IMR-90 (cell line): ENCODE results near the gene UCP2. TPM values are rescaled to one million over a fixed set of nuclear protein-coding genes. Genes with fewer than 3 reads are reported as not detected.

Source experiments
- ATAC-seq: fragments of 200-7000 bp; cut with Tn5 transposase; 2 replicates; pipeline ENCODE4 v1.9.1; 2020; ENCODE audit warnings: low read depth, mild to moderate bottlenecking, moderate library complexity
- BruUV-seq: library from RNA; stranded (reverse); fragments of 400-500 nt; replicated peaks from 2 replicates; lab custom pipeline; 2021; lab: Mats Ljungman, UMichigan
- CTCF ChIA-PET: fragments of 300-600 bp; formaldehyde crosslinking; extraction: SDS; loops from one replicate; lab custom pipeline; 2021; ENCODE audit warnings: antibody characterized with exemption; lab: Yijun Ruan, JAX
- POLR2A ChIA-PET: fragments of 300-600 bp; sonication (Branson Sonifier 250); formaldehyde crosslinking; loops from one replicate; lab custom pipeline; 2022; ENCODE audit warnings: antibody characterized with exemption; ENCODE audit not compliant: unreplicated experiment; lab: Charles Lee
- DNase-seq: peaks from one replicate; pipeline ENCODE4 v3.0.0; 2013
- H2AFZ ChIP-seq: replicated peaks from 2 replicates; pipeline ENCODE3; 2013; ENCODE audit warnings: low read length, mild to moderate bottlenecking; ENCODE audit not compliant: poor library complexity
- H2AK5ac ChIP-seq: 2 replicates; pipeline ENCODE4 v1.6.1; 2013; ENCODE audit warnings: low read depth, low read length, inconsistent platforms
- H2AK9ac ChIP-seq: replicated peaks from 2 replicates; pipeline ENCODE3; 2013; ENCODE audit warnings: mild to moderate bottlenecking, low read depth, low read length, moderate library complexity; ENCODE audit not compliant: poor library complexity
- H2BK120ac ChIP-seq: 2 replicates; pipeline ENCODE4 v1.6.1; 2013; ENCODE audit warnings: low read depth, low read length, inconsistent platforms
- H2BK15ac ChIP-seq: 3 replicates; pipeline ENCODE4 v1.6.1; 2013; ENCODE audit warnings: low read depth, low read length, inconsistent platforms
- H2BK20ac ChIP-seq: 2 replicates; pipeline ENCODE4 v1.6.1; 2013; ENCODE audit warnings: low read depth, mild to moderate bottlenecking, inconsistent platforms, low read length, moderate library complexity
- H2BK5ac ChIP-seq: 2 replicates; pipeline ENCODE4 v1.6.1; 2013; ENCODE audit warnings: mild to moderate bottlenecking, low read depth, low read length, inconsistent platforms; ENCODE audit not compliant: poor library complexity, severe bottlenecking
- H3K14ac ChIP-seq: replicated peaks from 2 replicates; pipeline ENCODE4 v1.6.1; 2013; ENCODE audit warnings: low read depth, low read length, inconsistent platforms
- H3K18ac ChIP-seq: 2 replicates; pipeline ENCODE4 v1.6.1; 2013; ENCODE audit warnings: low read depth, low read length, control low read depth
- H3K23ac ChIP-seq: 2 replicates; pipeline ENCODE4 v1.6.1; 2013; ENCODE audit warnings: low read depth, low read length, inconsistent platforms
- H3K27ac ChIP-seq: 2 replicates; pipeline ENCODE4 v1.5.1; 2013; ENCODE audit warnings: mild to moderate bottlenecking, control low read depth, low read length; ENCODE audit not compliant: insufficient read depth
- H3K27me3 ChIP-seq: 2 replicates; pipeline ENCODE4 v1.6.1; 2013; ENCODE audit warnings: low read length; ENCODE audit not compliant: control insufficient read depth, insufficient read depth
- H3K36me3 ChIP-seq: 2 replicates; pipeline ENCODE4 v1.6.1; 2013; ENCODE audit warnings: low read length, mixed read lengths; ENCODE audit not compliant: control insufficient read depth, insufficient read depth
- H3K4ac ChIP-seq: 2 replicates; pipeline ENCODE4 v1.6.1; 2013; ENCODE audit warnings: low read depth, low read length, inconsistent platforms
- H3K4me1 ChIP-seq: 2 replicates; pipeline ENCODE4 v1.6.1; 2013; ENCODE audit warnings: low read length, mixed read lengths; ENCODE audit not compliant: control insufficient read depth, insufficient read depth
- H3K4me2 ChIP-seq: 2 replicates; pipeline ENCODE4 v1.6.1; 2013; ENCODE audit warnings: low read depth, mild to moderate bottlenecking, control low read depth, low read length, moderate library complexity
- H3K4me3 ChIP-seq: 2 replicates; pipeline ENCODE4 v1.5.1; 2013; ENCODE audit warnings: low read depth, mild to moderate bottlenecking, control low read depth, low read length, moderate library complexity; ENCODE audit not compliant: insufficient read depth
- H3K56ac ChIP-seq: 2 replicates; pipeline ENCODE4 v1.6.1; 2013; ENCODE audit warnings: low read length, inconsistent platforms; ENCODE audit not compliant: insufficient read depth; ENCODE audit errors: extremely low read depth
- H3K79me1 ChIP-seq, 2 experiments: 2 replicates each; pipeline ENCODE4 v1.6.1; 2013; ENCODE audit warnings: low read length in 2 of 2, inconsistent platforms in 1 of 2, low read depth in 1 of 2
- H3K9ac ChIP-seq: 2 replicates; pipeline ENCODE4 v1.6.1; 2013; ENCODE audit warnings: low read depth, low read length, control low read depth
- H3K9me1 ChIP-seq: 2 replicates; pipeline ENCODE4 v1.6.1; 2013; ENCODE audit warnings: low read length, inconsistent platforms; ENCODE audit not compliant: insufficient read depth
- H3K9me3 ChIP-seq: 2 replicates; pipeline ENCODE4 v1.6.1; 2013; ENCODE audit warnings: low read length; ENCODE audit not compliant: control insufficient read depth, insufficient read depth
- H4K20me1 ChIP-seq: 2 replicates; pipeline ENCODE4 v1.6.1; 2013; ENCODE audit warnings: low read length, inconsistent platforms; ENCODE audit not compliant: insufficient read depth
- H4K5ac ChIP-seq: 2 replicates; pipeline ENCODE4 v1.6.1; 2013; ENCODE audit warnings: mild to moderate bottlenecking, low read depth, low read length, control low read depth
- H4K8ac ChIP-seq, 2 experiments: 2 replicates each; pipeline ENCODE4 v1.6.1; 2013; ENCODE audit warnings: low read depth in 2 of 2, low read length in 2 of 2, control low read depth in 1 of 2, inconsistent platforms in 1 of 2
- H4K91ac ChIP-seq: 2 replicates; pipeline ENCODE4 v1.6.1; 2013; ENCODE audit warnings: low read depth, low read length, inconsistent platforms; ENCODE audit not compliant: insufficient read depth
- BHLHE40 ChIP-seq: fragments of 150-350 bp; IDR thresholded peaks from 2 replicates; pipeline ENCODE4 v1.6.1; 2016; ENCODE audit warnings: mild to moderate bottlenecking, low read depth, low read length
- CEBPB ChIP-seq: IDR thresholded peaks from 2 replicates; pipeline ENCODE4 v1.6.1; 2012; ENCODE audit warnings: low read depth, low read length, improper control_type of control experiment
- CHD1 ChIP-seq: IDR thresholded peaks from 2 replicates; pipeline ENCODE4 v1.6.1; 2012; ENCODE audit warnings: low read depth, low read length, improper control_type of control experiment
- MAZ ChIP-seq: IDR thresholded peaks from 2 replicates; pipeline ENCODE4 v1.6.1; 2012; ENCODE audit warnings: low read depth, mild to moderate bottlenecking, low read length, improper control_type of control experiment, moderate library complexity, borderline replicate concordance
- RAD21 ChIP-seq: IDR thresholded peaks from 2 replicates; pipeline ENCODE4 v1.6.1; 2012; ENCODE audit warnings: low read length, improper control_type of control experiment
- RFX5 ChIP-seq: IDR thresholded peaks from 2 replicates; pipeline ENCODE4 v1.8.0; 2012; ENCODE audit warnings: low read depth, mild to moderate bottlenecking, low read length, moderate library complexity
- WGBS, 2 experiments: methylation state at CpG; one replicate each; pipeline versions ENCODE4 v1.1.5 to v1.1.7; 2013; ENCODE audit warnings: missing lambda C conversion rate in 2 of 2; ENCODE audit not compliant: insufficient read length in 1 of 2; ENCODE audit errors: extremely low coverage in 2 of 2; 5-methylcytosine and 5-hydroxymethylcytosine counted together
- dilution Hi-C: fragments of 300-500 bp; cut with HindIII; formaldehyde crosslinking; loops from one replicate; pipeline ENCODE4 v1.14.3; 2018; ENCODE audit warnings: low sequenced_read_pairs; ENCODE audit not compliant: unreplicated experiment
- in situ Hi-C: fragments of 300-500 bp; cut with MboI; formaldehyde crosslinking; loops from 3 replicates; pipeline ENCODE4 v1.14.3; 2019; ENCODE audit warnings: low sequenced_read_pairs, inconsistent platforms, mixed read lengths
- intact Hi-C: fragments of 100-400 bp; cut with micrococcal nuclease; formaldehyde crosslinking; loops from 2 replicates; pipeline ENCODE4 v1.10.0; 2022
- polyA plus RNA-seq, 3 experiments: library from polyadenylated mRNA; depleted of rRNA; stranded (reverse); fragments of >200 nt; gene quantifications; 2 replicates each; pipeline ENCODE4 v1.2.3, GENCODE V29; 2012; ENCODE audit warnings: low replicate concordance in 1 of 3
- total RNA-seq: library from RNA; depleted of rRNA; stranded (reverse); fragments of >200 nt; gene quantifications from 2 replicates; pipeline ENCODE4 v1.2.3, GENCODE V29; 2012

Gene UCP2
- total and polyA plus RNA-seq, 2 of the 4 experiments (the other 2 are of a cell fraction): 2.0 to 11.9 TPM

GRCh38 chr11:73956876-73957653 lies 25.6 kb downstream of the UCP2 start:
- in situ Hi-C loops: no loop called here
- no peaks in the 10 kb centered on the region for H3K36me3 ChIP-seq
- H3K27me3 ChIP-seq: no peaks in the 10 kb centered on the region
- no peak overlapping the region for H2BK120ac ChIP-seq
- 58% methylated on average over 4 of the region's 29 CpGs; no CpG with 5 or more reads in 1 of the 2 experiments for WGBS, 2 experiments
- no peak overlapping the region for H3K27ac ChIP-seq
- no peak overlapping the region for H3K23ac ChIP-seq
- no peak overlapping the region for H3K18ac ChIP-seq
- H3K9me3 ChIP-seq: no peaks in the 10 kb centered on the region
- no peak overlapping the region for H3K9ac ChIP-seq
- H4K8ac ChIP-seq: no peak overlapping the region
- no peak for TF ChIP-seq BHLHE40
- TF ChIP-seq MAZ: no peak
- no peak for TF ChIP-seq RFX5
- no peak for TF ChIP-seq RAD21
- TF ChIP-seq CHD1: no peak
- no peak for TF ChIP-seq CEBPB
- ChIA-PET CTCF (no interaction called here), POLR2A (no interaction called here)
- no peak overlapping the region for H4K91ac ChIP-seq
- H3K14ac ChIP-seq: no peak overlapping the region
- no peak for ATAC-seq
- no peak overlapping the region for H2BK20ac ChIP-seq
- H3K4me3 ChIP-seq: no peak overlapping the region
- H2BK15ac ChIP-seq: no peak overlapping the region
- H2BK5ac ChIP-seq: no peak overlapping the region
- no TSS peak for BruUV-seq
- no peak overlapping the region for H2AK9ac ChIP-seq
- intact Hi-C loops: no loop called here
- H4K5ac ChIP-seq: no peak overlapping the region
- H3K79me1 ChIP-seq: no peaks in the 10 kb centered on the region
- no peaks in the 10 kb centered on the region for H4K20me1 ChIP-seq
- H3K9me1 ChIP-seq: no peaks in the 10 kb centered on the region
- no peak overlapping the region for H2AK5ac ChIP-seq
- H3K4me2 ChIP-seq: no peak overlapping the region
- no peak overlapping the region for H2AFZ ChIP-seq
- H3K4ac ChIP-seq: no peak overlapping the region
- dilution Hi-C loops: no loop called here
- H3K4me1 ChIP-seq: peaks cover 3% of the 10 kb centered on the region; the same call in 1 of the 2 replicates
- H3K56ac ChIP-seq: no peak overlapping the region
- no peak for DNase-seq
